Endothelial cell (in vitro differentiated cells): ENCODE data around the gene NPTN. TPM values are rescaled to one million over a fixed set of nuclear protein-coding genes. Genes with fewer than 3 reads are reported as not detected.

Experiments used
- DNase-seq: peaks from one replicate; pipeline ENCODE4 v3.0.0; 2021; ENCODE audit warnings: low spot score
- H3K27ac Mint-ChIP-seq: one replicate; pipeline ENCODE4 v1.8.0; 2021; ENCODE audit warnings: mixed read lengths, inconsistent platforms; ENCODE audit not compliant: unreplicated experiment
- H3K27me3 Mint-ChIP-seq: one replicate; pipeline ENCODE4 v1.8.0; 2021; ENCODE audit warnings: mild to moderate bottlenecking, moderate library complexity, mixed read lengths, inconsistent platforms; ENCODE audit not compliant: unreplicated experiment
- H3K36me3 Mint-ChIP-seq: one replicate; pipeline ENCODE4 v1.8.0; 2021; ENCODE audit warnings: mild to moderate bottlenecking, low read depth, mixed read lengths, inconsistent platforms; ENCODE audit not compliant: unreplicated experiment
- H3K4me1 Mint-ChIP-seq: one replicate; pipeline ENCODE4 v1.8.0; 2021; ENCODE audit warnings: mild to moderate bottlenecking, mixed read lengths, inconsistent platforms; ENCODE audit not compliant: unreplicated experiment
- H3K4me3 Mint-ChIP-seq: one replicate; pipeline ENCODE4 v1.8.0; 2021; ENCODE audit warnings: mild to moderate bottlenecking, mixed read lengths, inconsistent platforms; ENCODE audit not compliant: unreplicated experiment
- H3K9me3 Mint-ChIP-seq: one replicate; pipeline ENCODE4 v1.8.0; 2021; ENCODE audit warnings: mixed read lengths, inconsistent platforms; ENCODE audit not compliant: unreplicated experiment
- CTCF ChIP-seq: fragments of 200-600 bp; sonication (generic); IDR thresholded peaks from one replicate; pipeline ENCODE4 v1.5.0; 2021; ENCODE audit warnings: antibody characterized with exemption; ENCODE audit not compliant: unreplicated experiment
- total RNA-seq: library from RNA; stranded (reverse); fragmentation: NEBNext Ultra II Directional; extraction: Animal tissue kit (Norgen Biotek cat#: 25700); gene quantifications from one replicate; pipeline ENCODE4 v1.2.1, GENCODE V29; 2021; ENCODE audit not compliant: unreplicated experiment

NPTN gene
- total RNA-seq, 1 donor from 2014 or later: 223 TPM

- Mint-ChIP-seq H3K9me3 (no peaks in the 10 kb centered on the region), H3K36me3 (peaks cover 4% of the 10 kb centered on the region), H3K27me3 (peaks cover 2% of the 10 kb centered on the region), H3K27ac (no peak overlapping the region), H3K4me3 (no peak overlapping the region), H3K4me1 (peaks cover 36% of the 10 kb centered on the region)
- DNase-seq: no peak
- no peak for TF ChIP-seq CTCF
Measured at GRCh38 chr15:73680549-73680948, 47.4 kb upstream of the NPTN start.

- H3K27me3 Mint-ChIP-seq: peaks cover 2% of the 10 kb centered on the region
- no peak for DNase-seq
- no peak overlapping the region for H3K4me3 Mint-ChIP-seq
- H3K27ac Mint-ChIP-seq: no peak overlapping the region
- H3K9me3 Mint-ChIP-seq: no peaks in the 10 kb centered on the region
- no peaks in the 10 kb centered on the region for H3K36me3 Mint-ChIP-seq
- TF ChIP-seq CTCF: no peak
- H3K4me1 Mint-ChIP-seq: peaks cover 30% of the 10 kb centered on the region
Measured at GRCh38 chr15:73679964-73680363, 46.8 kb upstream of the NPTN start.

GRCh38 chr15:73679180-73679579 lies 46.0 kb upstream of the NPTN start:
- Mint-ChIP-seq H3K9me3 (no peaks in the 10 kb centered on the region), H3K27ac (no peak overlapping the region), H3K36me3 (no peaks in the 10 kb centered on the region), H3K27me3 (peaks cover 2% of the 10 kb centered on the region), H3K4me1 (peaks cover 28% of the 10 kb centered on the region), H3K4me3 (no peak overlapping the region)
- DNase-seq: no peak
- TF ChIP-seq CTCF: no peak

- peaks cover 2% of the 10 kb centered on the region for H3K27me3 Mint-ChIP-seq
- TF ChIP-seq CTCF: no peak
- H3K36me3 Mint-ChIP-seq: no peaks in the 10 kb centered on the region
Measured at GRCh38 chr15:73678498-73678897, 45.3 kb upstream of the NPTN start.

GRCh38 chr15:73677733-73678132 lies 44.5 kb upstream of the NPTN start:
- Mint-ChIP-seq H3K27me3 (peaks cover 2% of the 10 kb centered on the region), H3K4me1 (peaks cover 23% of the 10 kb centered on the region), H3K9me3 (no peaks in the 10 kb centered on the region), H3K36me3 (no peaks in the 10 kb centered on the region), H3K4me3 (no peak overlapping the region), H3K27ac (no peak overlapping the region)
- DNase-seq: no peak
- TF ChIP-seq CTCF: no peak

More at GRCh38 chr15:73678498-73678897, 45.3 kb upstream of the NPTN start:
- Mint-ChIP-seq H3K9me3 (no peaks in the 10 kb centered on the region), H3K27ac (no peak overlapping the region), H3K4me3 (no peak overlapping the region), H3K4me1 (peaks cover 28% of the 10 kb centered on the region)
- no peak for DNase-seq
